A673 (cell line): ENCODE measurements around the gene OR52B4.

Experiments
- CTCF ChIP-seq: fragments of 300-800, 200-600 bp; sonication (generic); conservative IDR thresholded peaks from 2 replicates; pipeline ENCODE4 v1.5.1; 2017; ENCODE audit warnings: low read depth, mild to moderate bottlenecking, antibody characterized with exemption, low read length, moderate library complexity, mixed read lengths
- EZH2 ChIP-seq: fragments of 200-600 bp; sonication (generic); IDR thresholded peaks from 2 replicates; pipeline ENCODE4 v1.6.1; 2017; ENCODE audit warnings: borderline replicate concordance, low read depth, mild to moderate bottlenecking, mixed read lengths, antibody characterized with exemption, low read length; ENCODE audit not compliant: poor library complexity, severe bottlenecking

DNA sequence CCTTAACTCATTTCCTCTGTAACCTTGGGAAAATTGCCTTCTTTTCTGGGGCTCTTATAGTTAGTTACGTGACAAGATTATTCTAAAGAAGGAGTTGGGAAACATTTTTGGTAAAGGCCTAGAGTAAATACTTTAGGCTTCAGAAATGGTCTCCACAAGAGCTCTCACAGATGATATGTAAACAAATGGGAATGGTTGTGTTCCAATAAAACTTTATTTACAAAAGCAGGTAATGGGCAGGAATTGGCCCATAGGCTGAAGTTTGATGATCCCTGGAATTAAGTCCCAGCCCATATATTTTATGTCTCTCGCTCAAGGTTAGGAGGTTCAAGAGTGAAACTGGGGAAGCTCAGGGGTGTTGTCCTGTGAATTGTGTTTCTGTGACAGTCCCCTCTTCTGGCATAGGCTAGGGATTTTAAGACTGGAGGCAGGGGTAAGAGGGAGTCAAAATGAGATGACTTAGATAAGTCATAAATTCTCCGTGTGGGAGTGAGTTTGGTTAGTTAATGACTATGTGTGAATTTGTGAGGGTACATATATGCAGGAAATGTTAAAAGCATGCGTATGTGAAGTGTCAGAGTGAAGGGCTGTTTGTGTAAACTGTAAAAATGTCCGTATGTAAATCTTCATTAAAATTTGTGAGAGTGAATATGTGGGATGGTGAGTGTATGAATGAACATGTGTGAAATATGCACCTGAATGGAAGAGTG, 7.4 kb upstream of the OR52B4 start:
- no peak for TF ChIP-seq CTCF
- no peak for TF ChIP-seq EZH2
